Neural cell (in vitro differentiated cells): ENCODE results near the gene SCARB2. TPM values are rescaled to one million over a fixed set of nuclear protein-coding genes. Genes with fewer than 3 reads are reported as not detected.

Source experiments
- H2AFZ ChIP-seq: fragments of 200-600, 300-800 bp; sonication (generic), shearing (Covaris generic); 2 replicates; pipeline ENCODE4 v1.6.0; 2014; ENCODE audit warnings: low read depth, mild to moderate bottlenecking, antibody characterized with exemption, low read length, moderate library complexity
- H3F3A ChIP-seq: fragments of 200-600 bp; shearing (Covaris generic); 2 replicates; pipeline ENCODE4 v1.6.1; 2016; ENCODE audit warnings: mild to moderate bottlenecking, moderate library complexity, mixed read lengths, antibody characterized with exemption, low read length; ENCODE audit not compliant: insufficient read depth, poor library complexity, severe bottlenecking
- H3K27ac ChIP-seq: fragments of 200-600, 300-800 bp; sonication (generic), shearing (Covaris generic); 2 replicates; pipeline ENCODE4 v1.5.1; 2014; ENCODE audit warnings: mild to moderate bottlenecking, low read length, moderate library complexity
- H3K27me3 ChIP-seq: fragments of 300-800, 200-600 bp; sonication (generic), shearing (Covaris generic); 2 replicates; pipeline ENCODE4 v1.6.0; 2014; ENCODE audit warnings: mild to moderate bottlenecking, low read depth, low read length, moderate library complexity; ENCODE audit not compliant: insufficient read depth
- H3K36me3 ChIP-seq: fragments of 300-800, 200-600 bp; sonication (generic), shearing (Covaris generic); 2 replicates; pipeline ENCODE4 v1.5.1; 2014; ENCODE audit warnings: mild to moderate bottlenecking, antibody characterized with exemption, low read length, moderate library complexity; ENCODE audit not compliant: insufficient read depth
- H3K4me2 ChIP-seq: fragments of 300-800, 200-600 bp; sonication (generic), shearing (Covaris generic); 2 replicates; pipeline ENCODE4 v1.6.0; 2014; ENCODE audit warnings: mild to moderate bottlenecking, low read length
- H3K4me3 ChIP-seq: fragments of 300-800, 200-600 bp; sonication (generic), shearing (Covaris generic); 2 replicates; pipeline ENCODE4 v1.5.1; 2014; ENCODE audit warnings: mild to moderate bottlenecking, low read length, moderate library complexity
- H3K79me2 ChIP-seq: fragments of 200-600 bp; shearing (Covaris generic); replicated peaks from 2 replicates; pipeline ENCODE4 v1.6.0; 2014; ENCODE audit warnings: mild to moderate bottlenecking, low read length, moderate library complexity; ENCODE audit not compliant: insufficient read depth
- H3K9ac ChIP-seq: fragments of 300-800, 200-600 bp; sonication (generic), shearing (Covaris generic); 2 replicates; pipeline ENCODE4 v1.6.1; 2016; ENCODE audit warnings: mild to moderate bottlenecking, low read length, mixed read lengths
- H3K9me2 ChIP-seq: fragments of 200-600 bp; shearing (Covaris generic); 2 replicates; pipeline ENCODE4 v1.6.1; 2016; ENCODE audit warnings: mild to moderate bottlenecking, low read length, mixed read lengths; ENCODE audit not compliant: insufficient read depth
- H3K9me3 ChIP-seq: fragments of 200-600, 300-800 bp; sonication (generic), shearing (Covaris generic); 2 replicates; pipeline ENCODE4 v1.6.1; 2016; ENCODE audit warnings: mild to moderate bottlenecking, mixed run types, low read length, moderate library complexity, mixed read lengths
- H4K20me1 ChIP-seq: fragments of 200-600 bp; shearing (Covaris generic); 2 replicates; pipeline ENCODE4 v1.6.1; 2016; ENCODE audit warnings: mild to moderate bottlenecking, mixed run types; ENCODE audit not compliant: insufficient read depth
- EP300 ChIP-seq: fragments of 450-650 bp; conservative IDR thresholded peaks from 2 replicates; pipeline ENCODE4 v1.6.1; 2014; ENCODE audit warnings: antibody characterized with exemption, mild to moderate bottlenecking, moderate library complexity; ENCODE audit not compliant: poor library complexity, severe bottlenecking
- EZH2 ChIP-seq: fragments of 200-600, 300-800 bp; shearing (Covaris generic), sonication (generic); IDR thresholded peaks from 2 replicates; pipeline ENCODE4 v1.6.1; 2014; ENCODE audit warnings: antibody characterized with exemption, low read length, borderline replicate concordance, mild to moderate bottlenecking; ENCODE audit not compliant: insufficient read depth, poor library complexity, severe bottlenecking
- MXI1 ChIP-seq: fragments of 450-650 bp; conservative IDR thresholded peaks from 2 replicates; pipeline ENCODE4 v1.6.1; 2014; ENCODE audit warnings: antibody characterized with exemption, mild to moderate bottlenecking; ENCODE audit not compliant: poor library complexity, severe bottlenecking
- POLR2AphosphoS5 ChIP-seq: IDR thresholded peaks from 2 replicates; pipeline ENCODE4 v1.6.1; 2012
- RAD21 ChIP-seq: fragments of 450-650 bp; conservative IDR thresholded peaks from 2 replicates; pipeline ENCODE4 v1.6.1; 2014; ENCODE audit warnings: antibody characterized with exemption, mild to moderate bottlenecking, moderate library complexity
- REST ChIP-seq: IDR thresholded peaks from 2 replicates; pipeline ENCODE4 v1.6.1; 2012; ENCODE audit warnings: borderline replicate concordance
- SMC3 ChIP-seq: fragments of 450-650 bp; conservative IDR thresholded peaks from 2 replicates; pipeline ENCODE4 v1.6.1; 2014; ENCODE audit warnings: antibody characterized with exemption, mild to moderate bottlenecking, moderate library complexity; ENCODE audit not compliant: poor library complexity
- TAF1 ChIP-seq: IDR thresholded peaks from 2 replicates; pipeline ENCODE4 v1.6.1; 2012; ENCODE audit warnings: low read depth
- polyA plus RNA-seq: library from polyadenylated mRNA; depleted of rRNA; stranded (reverse); fragments of >200 nt; gene quantifications from 2 replicates; pipeline ENCODE4 v1.2.3, GENCODE V29; 2014
- TF ChIP-seq, protein P1 (sequence below): fragments of 450-650 bp; IDR thresholded peaks from 2 replicates; pipeline ENCODE4 v1.5.1; 2014; ENCODE audit warnings: antibody characterized with exemption, mild to moderate bottlenecking, moderate library complexity; ENCODE audit not compliant: poor library complexity, severe bottlenecking

Gene SCARB2
- polyA plus RNA-seq, 1 donor from 2014 or later = 256 TPM

- H2AFZ ChIP-seq = no peak overlapping the region
- H3F3A ChIP-seq = no peaks in the 10 kb centered on the region
- no peaks in the 10 kb centered on the region for H3K36me3 ChIP-seq
- H3K4me3 ChIP-seq = peak overlapping the region; percentile 92
- no peaks in the 10 kb centered on the region for H3K27me3 ChIP-seq
- no peaks in the 10 kb centered on the region for H3K9me2 ChIP-seq
- no peak overlapping the region for H3K27ac ChIP-seq
- no peak overlapping the region for H3K4me2 ChIP-seq
- no peak overlapping the region for H3K9ac ChIP-seq
- H4K20me1 ChIP-seq = no peaks in the 10 kb centered on the region
- H3K9me3 ChIP-seq = no peaks in the 10 kb centered on the region
- TF ChIP-seq POLR2AphosphoS5 (no peak), EP300 (no peak), RAD21 (no peak), SMC3 (no peak), TAF1 (no peak), REST (no peak), EZH2 (no peak), MXI1 (no peak)
- TF ChIP-seq, protein P1, sequence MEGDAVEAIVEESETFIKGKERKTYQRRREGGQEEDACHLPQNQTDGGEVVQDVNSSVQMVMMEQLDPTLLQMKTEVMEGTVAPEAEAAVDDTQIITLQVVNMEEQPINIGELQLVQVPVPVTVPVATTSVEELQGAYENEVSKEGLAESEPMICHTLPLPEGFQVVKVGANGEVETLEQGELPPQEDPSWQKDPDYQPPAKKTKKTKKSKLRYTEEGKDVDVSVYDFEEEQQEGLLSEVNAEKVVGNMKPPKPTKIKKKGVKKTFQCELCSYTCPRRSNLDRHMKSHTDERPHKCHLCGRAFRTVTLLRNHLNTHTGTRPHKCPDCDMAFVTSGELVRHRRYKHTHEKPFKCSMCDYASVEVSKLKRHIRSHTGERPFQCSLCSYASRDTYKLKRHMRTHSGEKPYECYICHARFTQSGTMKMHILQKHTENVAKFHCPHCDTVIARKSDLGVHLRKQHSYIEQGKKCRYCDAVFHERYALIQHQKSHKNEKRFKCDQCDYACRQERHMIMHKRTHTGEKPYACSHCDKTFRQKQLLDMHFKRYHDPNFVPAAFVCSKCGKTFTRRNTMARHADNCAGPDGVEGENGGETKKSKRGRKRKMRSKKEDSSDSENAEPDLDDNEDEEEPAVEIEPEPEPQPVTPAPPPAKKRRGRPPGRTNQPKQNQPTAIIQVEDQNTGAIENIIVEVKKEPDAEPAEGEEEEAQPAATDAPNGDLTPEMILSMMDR = no peak
- peaks cover 30% of the 10 kb centered on the region for H3K79me2 ChIP-seq
These were observed 1.5 kb upstream of the SCARB2 start for GRCh38 chr4:76215077-76215476.

DNA sequence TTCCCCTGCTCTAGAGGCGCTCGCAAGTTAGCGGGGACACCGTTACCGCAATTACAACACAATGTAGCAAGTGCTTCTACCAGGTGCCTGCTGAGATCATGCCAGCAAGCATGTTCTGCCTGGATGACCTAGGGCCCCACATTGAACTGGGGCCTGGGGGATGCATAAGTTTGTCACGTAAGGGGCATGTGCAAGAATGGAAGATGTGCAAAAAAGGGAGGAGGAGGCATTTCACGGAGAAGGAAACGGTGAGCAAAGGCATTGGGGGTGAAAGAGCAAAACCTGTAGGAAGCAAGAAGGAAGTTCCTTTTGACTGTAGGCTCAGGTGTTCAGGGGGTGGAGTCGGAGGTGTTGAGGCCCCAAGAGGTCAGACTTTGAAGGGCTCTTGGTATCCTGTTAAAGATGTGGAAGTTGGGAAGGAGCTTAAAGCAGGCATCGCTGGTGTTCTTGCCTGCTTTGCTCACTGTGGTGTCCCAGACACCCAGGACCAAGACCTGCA is 602 bp upstream of the SCARB2 start:
- H3K27ac ChIP-seq = peak overlapping the region; percentile 92
- no peaks in the 10 kb centered on the region for H3K9me2 ChIP-seq
- H3K4me3 ChIP-seq = peak overlapping the region; percentile 92
- H4K20me1 ChIP-seq = no peaks in the 10 kb centered on the region
- H3F3A ChIP-seq = no peaks in the 10 kb centered on the region
- TF ChIP-seq, protein P1 = peak; percentile 11
- TF ChIP-seq TAF1 (peak; percentile 21), REST (no peak), MXI1 (peak; percentile 23)
- H3K4me2 ChIP-seq = peak overlapping the region; percentile 100
- H3K9me3 ChIP-seq = no peaks in the 10 kb centered on the region
- H3K79me2 ChIP-seq = peaks cover 38% of the 10 kb centered on the region
- peak overlapping the region; percentile 92 for H3K9ac ChIP-seq
- H2AFZ ChIP-seq = peak overlapping the region; percentile 91
- H3K36me3 ChIP-seq = peaks cover 4% of the 10 kb centered on the region
- no peaks in the 10 kb centered on the region for H3K27me3 ChIP-seq
